Fibroblast of lung (primary cell): ENCODE data around the gene ALOX12B. TPM values are rescaled to one million over a fixed set of nuclear protein-coding genes. Genes with fewer than 3 reads are reported as not detected.

Source experiments
- DNase-seq, 2 donors: peaks; one replicate each; pipeline versions ENCODE4 v3.0.0 to v3.0.0-alpha.2; 2010; ENCODE audit warnings: low read depth in 2 of 2
- H2AFZ ChIP-seq: 2 replicates; pipeline ENCODE4 v1.5.1; 2012; ENCODE audit warnings: low read length, control low read depth, inconsistent platforms
- H3K27ac ChIP-seq: 2 replicates; pipeline ENCODE4 v1.5.1; 2011; ENCODE audit warnings: low read length, control low read depth; ENCODE audit not compliant: insufficient read depth
- H3K27me3 ChIP-seq: 2 replicates; pipeline ENCODE4 v1.5.1; 2011; ENCODE audit warnings: mild to moderate bottlenecking, low read length; ENCODE audit not compliant: control insufficient read depth, insufficient read depth
- H3K36me3 ChIP-seq: 2 replicates; pipeline ENCODE4 v1.5.1; 2011; ENCODE audit warnings: low read length; ENCODE audit not compliant: control insufficient read depth, insufficient read depth
- H3K4me1 ChIP-seq: 2 replicates; pipeline ENCODE4 v1.5.1; 2011; ENCODE audit warnings: low read length; ENCODE audit not compliant: control insufficient read depth, insufficient read depth; ENCODE audit errors: extremely low read depth
- H3K4me2 ChIP-seq: 2 replicates; pipeline ENCODE4 v1.5.1; 2011; ENCODE audit warnings: low read length, control low read depth; ENCODE audit not compliant: insufficient read depth; ENCODE audit errors: extremely low read depth
- H3K4me3 ChIP-seq, 4 experiments: fragments of 200-600 bp in 1 of 4; sonication (generic) in 1 of 4; replicated peaks in 1 of 4; 2 replicates each; pipeline ENCODE4 v1.5.1; 2011 to 2016; ENCODE audit warnings: low read length in 4 of 4, low read depth in 3 of 4, mild to moderate bottlenecking in 3 of 4, control low read depth in 2 of 4, inconsistent platforms in 1 of 4, mixed read lengths in 1 of 4; ENCODE audit not compliant: insufficient read depth in 1 of 4; ENCODE audit errors: control extremely low read depth in 1 of 4
- H3K79me2 ChIP-seq: 2 replicates; pipeline ENCODE4 v1.5.1; 2012; ENCODE audit warnings: mild to moderate bottlenecking, low read length, inconsistent platforms; ENCODE audit not compliant: control insufficient read depth, insufficient read depth
- H3K9ac ChIP-seq: 2 replicates; pipeline ENCODE4 v1.5.1; 2011; ENCODE audit warnings: mild to moderate bottlenecking, low read length, control low read depth; ENCODE audit not compliant: insufficient read depth
- H3K9me3 ChIP-seq: 2 replicates; pipeline ENCODE4 v1.5.1; 2012; ENCODE audit warnings: low read depth, low read length; ENCODE audit not compliant: control insufficient read depth, insufficient read depth
- H4K20me1 ChIP-seq: 2 replicates; pipeline ENCODE4 v1.5.1; 2011; ENCODE audit warnings: low read length; ENCODE audit not compliant: control insufficient read depth, insufficient read depth; ENCODE audit errors: extremely low read depth
- CTCF ChIP-seq, 2 donors: IDR thresholded peaks in 1 of 2; conservative IDR thresholded peaks in 1 of 2; 1 replicate in 1 of 2; 2 replicates in 1 of 2; pipeline ENCODE4 v1.5.1; 2011 to 2012; ENCODE audit warnings: low read length in 2 of 2, control low read depth in 1 of 2, inconsistent platforms in 1 of 2, low read depth in 1 of 2, mild to moderate bottlenecking in 1 of 2
- EZH2 ChIP-seq: IDR thresholded peaks from 2 replicates; pipeline ENCODE4 v1.5.1; 2012; ENCODE audit warnings: low read length, control low read depth, mild to moderate bottlenecking; ENCODE audit errors: missing control alignments
- polyA plus RNA-seq, 2 donors: library from polyadenylated mRNA; depleted of rRNA in 1 of 2; stranded (reverse) in 1 of 2; unstranded in 1 of 2; fragments of >200 nt; gene quantifications; 2 replicates each; pipeline ENCODE4 v1.2.1, GENCODE V29; 2011 to 2012; ENCODE audit warnings: missing spikeins in 1 of 2
- total RNA-seq: library from RNA; depleted of rRNA; stranded (reverse); fragments of >200 nt; gene quantifications from 2 replicates; pipeline ENCODE4 v1.2.1, GENCODE V29; 2014

ALOX12B gene
- total and polyA plus RNA-seq, 2 donors (not counting 1 experiment from before 2014, with no cell fraction given): not detected

- no peak overlapping the region for H3K4me2 ChIP-seq
- H3K27ac ChIP-seq: no peak overlapping the region
- H4K20me1 ChIP-seq: no peaks in the 10 kb centered on the region
- TF ChIP-seq EZH2: no peak
- TF ChIP-seq CTCF (conservative IDR thresholded peaks at IDR 0.05 in 1 of 2, IDR thresholded peaks at IDR 0.05 in 1 of 2; ENCODE audit: low read depth in 1 of 2, low read length in 2 of 2): no peak
- no peaks in the 10 kb centered on the region for H3K36me3 ChIP-seq
- no peaks in the 10 kb centered on the region for H3K79me2 ChIP-seq
- no peak overlapping the region for H3K4me3 ChIP-seq
- no peak for DNase-seq
- peaks cover 6% of the 10 kb centered on the region for H3K27me3 ChIP-seq
- H3K4me1 ChIP-seq: no peaks in the 10 kb centered on the region
- H2AFZ ChIP-seq: no peak overlapping the region
- no peaks in the 10 kb centered on the region for H3K9me3 ChIP-seq
- no peak overlapping the region for H3K9ac ChIP-seq
Measured at GRCh38 chr17:8048736-8049135, 38.8 kb downstream of the ALOX12B start.

- Histone ChIP-seq H2AFZ (no peak overlapping the region), H3K36me3 (no peaks in the 10 kb centered on the region), H3K27ac (no peak overlapping the region), H3K27me3 (peaks cover 6% of the 10 kb centered on the region), H3K79me2 (no peaks in the 10 kb centered on the region), H3K9me3 (no peaks in the 10 kb centered on the region), H3K9ac (no peak overlapping the region), H3K4me3 (no peak overlapping the region), H3K4me2 (no peak overlapping the region), H3K4me1 (no peaks in the 10 kb centered on the region), H4K20me1 (no peaks in the 10 kb centered on the region)
- DNase-seq: no peak
- TF ChIP-seq CTCF (conservative IDR thresholded peaks at IDR 0.05 in 1 of 2, IDR thresholded peaks at IDR 0.05 in 1 of 2; ENCODE audit: low read depth in 1 of 2, low read length in 2 of 2) (no peak), EZH2 (no peak)
Measured at GRCh38 chr17:8048236-8048635, 39.3 kb downstream of the ALOX12B start.

- no peaks in the 10 kb centered on the region for H3K4me1 ChIP-seq
- H3K27ac ChIP-seq: no peak overlapping the region
- H3K36me3 ChIP-seq: no peaks in the 10 kb centered on the region
- H2AFZ ChIP-seq: no peak overlapping the region
- TF ChIP-seq CTCF (conservative IDR thresholded peaks at IDR 0.05 in 1 of 2, IDR thresholded peaks at IDR 0.05 in 1 of 2; ENCODE audit: low read depth in 1 of 2, low read length in 2 of 2): no peak
- TF ChIP-seq EZH2: no peak
- no peaks in the 10 kb centered on the region for H4K20me1 ChIP-seq
- no peaks in the 10 kb centered on the region for H3K9me3 ChIP-seq
- no peaks in the 10 kb centered on the region for H3K79me2 ChIP-seq
- no peak overlapping the region for H3K9ac ChIP-seq
- DNase-seq: no peak
- peaks cover 6% of the 10 kb centered on the region for H3K27me3 ChIP-seq
- no peak overlapping the region for H3K4me2 ChIP-seq
- no peak overlapping the region for H3K4me3 ChIP-seq
Measured at GRCh38 chr17:8047769-8048110, 39.8 kb downstream of the ALOX12B start.
